Esophagus muscularis mucosa (tissue), 4 donors: Measurements from ENCODE around the gene RPS6KC1. TPM values are rescaled to one million over a fixed set of nuclear protein-coding genes. Genes with fewer than 3 reads are reported as not detected.
"Not testable (repeated sequence)": the region's sequence is repeated elsewhere in the genome, so short reads cannot be mapped to it uniquely, and the experiment has no call there.

Experiments used
- DNase-seq: peaks from one replicate; pipeline ENCODE4 v3.0.0-alpha.2; 2017; ENCODE audit errors: extremely low spot score
- H3K27ac ChIP-seq, 4 donors: fragments of 200-600 bp; sonication (generic); replicated peaks in 1 of 4; 1 replicate in 3 of 4; 2 replicates in 1 of 4; pipeline ENCODE4 v1.5.1; 2016 to 2019; ENCODE audit warnings: mild to moderate bottlenecking in 1 of 4
- H3K27me3 ChIP-seq, 4 donors: fragments of 200-600 bp; sonication (generic); one replicate each; pipeline versions ENCODE4 v1.5.1 to v1.6.0; 2016 to 2019
- H3K36me3 ChIP-seq, 4 donors: fragments of 200-600 bp; sonication (generic); one replicate each; pipeline ENCODE4 v1.5.1; 2016 to 2019
- H3K4me1 ChIP-seq, 4 donors: fragments of 200-600 bp; sonication (generic); one replicate each; pipeline ENCODE4 v1.5.1; 2016 to 2019
- H3K4me3 ChIP-seq, 4 donors: fragments of 200-600 bp; sonication (generic); 1 replicate in 2 of 4; 2 replicates in 2 of 4; pipeline ENCODE4 v1.5.1; 2016 to 2019; ENCODE audit warnings: mild to moderate bottlenecking in 4 of 4, moderate library complexity in 1 of 4
- H3K9me3 ChIP-seq, 4 donors: fragments of 200-600 bp; sonication (generic); 1 replicate in 3 of 4; 2 replicates in 1 of 4; pipeline ENCODE4 v1.5.1; 2016 to 2019
- EP300 ChIP-seq: sonication (generic); formaldehyde crosslinking; IDR thresholded peaks from one replicate; pipeline ENCODE4 v1.6.1; 2017; ENCODE audit warnings: antibody characterized with exemption
- POLR2A ChIP-seq: fragments of 450-650 bp; IDR thresholded peaks from one replicate; pipeline ENCODE4 v1.6.1; 2017; ENCODE audit warnings: antibody characterized with exemption, moderate library complexity, mild to moderate bottlenecking, low read depth
- POLR2AphosphoS5 ChIP-seq, 2 donors: sonication (generic); formaldehyde crosslinking; IDR thresholded peaks; one replicate each; pipeline ENCODE4 v1.6.1; 2017; ENCODE audit warnings: antibody characterized with exemption in 2 of 2
- WGBS: methylation state at CpG from one replicate; pipeline ENCODE4 v1.1.5; 2018; 5-methylcytosine and 5-hydroxymethylcytosine counted together
- intact Hi-C: fragments of 100-400 bp; cut with DNase I; formaldehyde crosslinking; loops from one replicate; pipeline ENCODE4 v1.15.1; 2023
- total RNA-seq, 4 donors: library from RNA; depleted of rRNA; stranded (reverse); fragments of >200 nt; gene quantifications; one replicate each; pipeline versions ENCODE4 v1.1.0 to v1.2.1, GENCODE V29; 2016
- TF ChIP-seq, protein P1 (sequence below), 3 experiments: fragments of 200-600 bp in 2 of 3; fragments of 450-650 bp in 1 of 3; sonication (generic) in 2 of 3; IDR thresholded peaks; one replicate each; pipeline ENCODE4 v1.5.1; 2017 to 2019; ENCODE audit warnings: antibody characterized with exemption in 3 of 3, mild to moderate bottlenecking in 2 of 3, moderate library complexity in 1 of 3

Gene RPS6KC1
- total RNA-seq, 4 donors from 2014 or later = 21.0 to 26.8 (median 23.8) TPM

DNA sequence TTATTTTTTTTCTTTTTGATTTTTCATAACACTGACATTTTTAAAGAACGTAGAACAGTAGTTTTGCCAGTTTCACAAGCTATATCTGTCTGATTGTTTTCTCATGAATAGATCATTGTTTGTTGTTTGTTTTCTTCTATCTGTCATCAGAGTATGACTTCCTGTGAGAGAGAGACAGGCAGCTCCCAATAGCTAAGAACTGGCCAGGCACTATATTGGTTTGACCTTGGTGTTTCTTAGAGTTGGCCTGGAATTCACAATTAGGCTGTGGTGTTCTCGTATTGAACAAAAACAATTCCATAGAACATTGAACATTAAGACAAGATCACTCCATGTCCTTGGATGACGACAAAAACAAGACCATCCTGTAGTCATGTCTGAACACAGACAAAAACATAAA lies 43.4 kb downstream of the RPS6KC1 start:
- TF ChIP-seq EP300 (no peak), POLR2A (no peak), POLR2AphosphoS5 (IDR thresholded peaks at IDR 0.05) (no peak)
- TF ChIP-seq, protein P1, sequence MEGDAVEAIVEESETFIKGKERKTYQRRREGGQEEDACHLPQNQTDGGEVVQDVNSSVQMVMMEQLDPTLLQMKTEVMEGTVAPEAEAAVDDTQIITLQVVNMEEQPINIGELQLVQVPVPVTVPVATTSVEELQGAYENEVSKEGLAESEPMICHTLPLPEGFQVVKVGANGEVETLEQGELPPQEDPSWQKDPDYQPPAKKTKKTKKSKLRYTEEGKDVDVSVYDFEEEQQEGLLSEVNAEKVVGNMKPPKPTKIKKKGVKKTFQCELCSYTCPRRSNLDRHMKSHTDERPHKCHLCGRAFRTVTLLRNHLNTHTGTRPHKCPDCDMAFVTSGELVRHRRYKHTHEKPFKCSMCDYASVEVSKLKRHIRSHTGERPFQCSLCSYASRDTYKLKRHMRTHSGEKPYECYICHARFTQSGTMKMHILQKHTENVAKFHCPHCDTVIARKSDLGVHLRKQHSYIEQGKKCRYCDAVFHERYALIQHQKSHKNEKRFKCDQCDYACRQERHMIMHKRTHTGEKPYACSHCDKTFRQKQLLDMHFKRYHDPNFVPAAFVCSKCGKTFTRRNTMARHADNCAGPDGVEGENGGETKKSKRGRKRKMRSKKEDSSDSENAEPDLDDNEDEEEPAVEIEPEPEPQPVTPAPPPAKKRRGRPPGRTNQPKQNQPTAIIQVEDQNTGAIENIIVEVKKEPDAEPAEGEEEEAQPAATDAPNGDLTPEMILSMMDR (IDR thresholded peaks at IDR 0.05) = no peak
- intact Hi-C loops = no loop called here
- H3K27ac ChIP-seq = no peak overlapping the region
- H3K4me1 ChIP-seq = no peaks in the 10 kb centered on the region
- H3K27me3 ChIP-seq = no peaks in the 10 kb centered on the region
- WGBS = 89% methylated on average over 3 of the region's 3 CpGs
- H3K4me3 ChIP-seq = no peak overlapping the region
- H3K36me3 ChIP-seq = peaks cover 0 to 48% (median 6%) of the 10 kb centered on the region in 4 donors
- no peak for DNase-seq
- H3K9me3 ChIP-seq = no peaks in the 10 kb centered on the region

DNA sequence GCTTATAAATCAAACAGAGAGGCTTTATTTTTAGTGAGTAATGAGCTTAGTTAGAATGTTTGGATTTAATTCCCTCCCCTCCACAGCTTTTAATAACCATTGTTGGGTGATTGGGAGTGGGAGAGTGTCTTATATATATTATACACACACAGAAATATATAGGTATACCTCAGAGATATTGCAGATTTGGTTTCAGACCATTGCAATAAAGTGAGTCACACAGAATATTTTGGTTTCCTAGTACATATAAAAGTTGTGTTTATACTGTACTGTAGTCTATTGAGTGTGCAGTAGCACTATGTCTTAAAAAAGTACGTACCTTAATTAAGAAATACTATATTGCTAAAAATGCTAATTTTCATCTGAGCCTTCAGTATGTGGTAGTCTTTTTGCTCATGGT lies 44.4 kb downstream of the RPS6KC1 start:
- no peak for TF ChIP-seq EP300
- no peak for TF ChIP-seq POLR2A
- no peak for TF ChIP-seq POLR2AphosphoS5 (IDR thresholded peaks at IDR 0.05)
- TF ChIP-seq, protein P1 (IDR thresholded peaks at IDR 0.05) = no peak
- no peaks in the 10 kb centered on the region for H3K27me3 ChIP-seq
- H3K9me3 ChIP-seq = no peaks in the 10 kb centered on the region
- no peak overlapping the region for H3K27ac ChIP-seq
- intact Hi-C loops = no loop called here
- WGBS = 100% methylated on average over 1 of the region's 1 CpG
- DNase-seq = no peak
- H3K36me3 ChIP-seq = peaks cover 0 to 46% (median 6%) of the 10 kb centered on the region in 4 donors
- H3K4me3 ChIP-seq = no peak overlapping the region
- no peaks in the 10 kb centered on the region for H3K4me1 ChIP-seq

DNA sequence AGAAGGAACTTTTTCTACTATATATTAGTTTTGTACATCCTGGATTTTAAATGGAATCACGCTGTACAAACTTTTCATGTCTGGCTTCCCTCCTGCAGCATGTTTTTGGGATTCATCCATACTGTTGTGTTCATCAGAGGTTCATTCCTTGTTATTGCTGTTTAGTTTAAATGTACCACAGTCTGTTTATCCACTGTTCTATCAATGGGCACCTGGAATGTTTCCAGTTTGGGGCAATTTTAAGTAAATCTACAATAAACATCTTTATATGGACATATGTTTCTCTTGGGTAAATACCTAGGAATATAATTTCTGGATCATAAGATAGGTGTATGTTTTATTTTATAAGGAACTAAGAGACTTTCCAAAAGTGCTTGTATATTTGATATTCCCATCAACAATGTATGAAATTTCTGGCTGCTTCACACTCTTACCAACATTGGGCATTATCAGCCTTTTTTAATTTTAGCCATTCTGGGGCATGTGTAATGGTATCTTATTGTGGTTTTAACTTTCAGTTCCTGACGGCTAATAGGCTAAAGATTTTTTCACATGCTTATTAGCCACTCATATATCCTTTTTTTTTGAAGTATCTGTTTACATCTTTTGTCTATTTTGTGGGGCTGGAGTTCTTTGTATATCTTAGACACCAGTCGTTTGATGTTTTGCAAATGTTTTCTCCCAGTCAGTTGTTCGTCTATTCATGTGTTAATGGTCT lies 48.8 kb downstream of the RPS6KC1 start:
- Histone ChIP-seq H3K27ac (no peak overlapping the region), H3K4me3 (no peak overlapping the region), H3K27me3 (no peaks in the 10 kb centered on the region), H3K36me3 (peaks cover 0 to 36% (median 8%) of the 10 kb centered on the region in 4 donors), H3K4me1 (peaks cover 0 to 8% (median 0%) of the 10 kb centered on the region in 4 donors), H3K9me3 (no peaks in the 10 kb centered on the region)
- TF ChIP-seq EP300 (no peak), POLR2AphosphoS5 (IDR thresholded peaks at IDR 0.05) (no peak), POLR2A (no peak)
- TF ChIP-seq, protein P1 (IDR thresholded peaks at IDR 0.05) = no peak
- WGBS = 72% methylated on average over 4 of the region's 4 CpGs
- DNase-seq = no peak
- intact Hi-C loops = no loop called here

DNA sequence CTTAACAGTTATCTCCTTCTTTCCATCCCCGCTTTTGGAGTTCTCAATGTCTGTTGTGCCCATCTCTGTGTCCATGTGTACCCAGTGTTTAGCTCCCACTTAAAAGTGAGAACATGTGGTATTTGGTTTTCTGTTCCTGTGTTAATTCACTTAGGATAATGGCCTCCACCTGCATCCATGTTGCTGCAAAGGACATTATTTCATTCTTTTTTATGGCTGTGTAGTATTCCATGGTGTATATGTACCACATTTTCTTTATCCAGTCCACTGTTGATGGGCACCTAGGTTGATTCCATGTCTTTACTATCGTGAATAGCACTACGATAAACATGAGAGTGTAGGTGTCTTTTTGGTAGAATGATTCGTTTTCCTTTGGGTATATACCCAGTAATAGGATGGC lies 49.5 kb downstream of the RPS6KC1 start:
- H3K27me3 ChIP-seq, H3K4me3 ChIP-seq, H3K9me3 ChIP-seq, H3K4me1 ChIP-seq, H3K27ac ChIP-seq, DNase-seq, intact Hi-C loops: not testable (repeated sequence)
- over 99% methylated on average over 4 of the region's 4 CpGs for WGBS
- H3K36me3 ChIP-seq = peaks cover 0 to 34% (median 9%) of the 10 kb centered on the region in 4 donors

DNA sequence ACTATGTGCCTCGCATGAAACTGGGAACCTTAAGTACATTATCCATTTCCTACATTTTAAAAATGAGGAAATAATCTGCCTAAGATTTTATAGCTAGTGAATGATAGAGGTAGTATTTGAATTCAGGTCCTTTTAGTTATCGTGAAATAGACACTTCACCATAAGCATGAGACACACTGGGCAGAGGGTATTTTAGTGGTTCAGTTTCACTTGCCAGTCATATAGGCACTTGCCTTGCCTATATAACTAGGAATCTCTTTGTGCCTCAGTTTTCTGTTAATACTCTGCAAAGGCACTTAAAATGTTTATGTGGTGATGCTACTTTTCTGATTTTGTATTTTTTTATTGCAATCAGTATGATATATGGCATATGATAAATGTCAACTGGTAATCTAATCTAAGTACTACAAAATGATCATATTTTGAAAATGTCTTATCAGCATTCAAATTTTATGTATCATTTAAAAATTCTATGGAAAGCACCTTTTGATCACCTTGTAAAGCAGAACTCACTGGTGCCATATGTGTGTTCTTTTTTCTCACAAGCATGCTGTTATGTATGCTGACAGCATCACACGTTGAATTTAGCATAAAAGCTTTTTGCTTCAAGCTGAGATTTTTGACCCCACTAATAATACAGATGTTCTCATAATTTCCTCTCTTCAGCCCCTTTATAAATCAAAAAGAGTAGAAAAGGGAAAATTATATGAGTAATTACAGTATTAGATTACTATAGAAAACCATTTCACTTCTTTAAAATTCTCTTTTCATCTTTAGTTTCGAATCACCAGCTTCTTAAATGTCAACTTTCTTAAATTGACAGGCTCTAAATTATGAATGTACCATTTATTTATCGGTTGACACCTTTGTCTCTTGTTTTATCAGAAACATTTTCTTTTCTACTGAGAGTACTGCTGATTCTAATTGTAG lies 52.6 kb downstream of the RPS6KC1 start:
- 88% methylated on average over 5 of the region's 5 CpGs for WGBS
- Histone ChIP-seq H3K27ac (no peak overlapping the region), H3K27me3 (no peaks in the 10 kb centered on the region), H3K4me3 (no peak overlapping the region), H3K4me1 (peaks cover 0 to 8% (median 0%) of the 10 kb centered on the region in 4 donors), H3K9me3 (no peaks in the 10 kb centered on the region), H3K36me3 (peaks cover 0 to 9% (median 3%) of the 10 kb centered on the region in 4 donors)
- TF ChIP-seq POLR2AphosphoS5 (IDR thresholded peaks at IDR 0.05) (no peak), EP300 (no peak), POLR2A (no peak)
- TF ChIP-seq, protein P1 (IDR thresholded peaks at IDR 0.05) = no peak
- no peak for DNase-seq
- intact Hi-C loops = no loop called here
